H1 (cell line): ENCODE data around the gene INHA. TPM values are rescaled to one million over a fixed set of nuclear protein-coding genes. Genes with fewer than 3 reads are reported as not detected.

Source experiments
- CHD7 ChIP-seq: fragments of 300-600 bp; sonication (generic); IDR thresholded peaks from 2 replicates; pipeline ENCODE4 v1.7.1; 2012; ENCODE audit warnings: low read length, moderate library complexity, mild to moderate bottlenecking, inconsistent platforms; ENCODE audit not compliant: insufficient replicate concordance
- EGR1 ChIP-seq: IDR thresholded peaks from 2 replicates; pipeline ENCODE4 v1.6.1; 2011; ENCODE audit warnings: low read depth, low read length, borderline replicate concordance
- POU5F1 ChIP-seq: IDR thresholded peaks from 2 replicates; pipeline ENCODE4 v1.6.1; 2011; ENCODE audit warnings: low read depth, mild to moderate bottlenecking, low read length, moderate library complexity
- SP4 ChIP-seq: IDR thresholded peaks from 2 replicates; pipeline ENCODE4 v1.6.1; 2012; ENCODE audit warnings: low read length, inconsistent platforms
- polyA plus RNA-seq, 7 experiments: library from polyadenylated mRNA; depleted of rRNA in 3 of 7; stranded (reverse) in 5 of 7; unstranded in 2 of 7; fragments of >200 nt in 5 of 7; fragments of 200-250 nt in 2 of 7; gene quantifications; 1 replicate in 5 of 7; 2 replicates in 1 of 7; 4 replicates in 1 of 7; pipeline versions ENCODE4 v1.2.1 to v1.2.3, GENCODE V29; 2011 to 2013; ENCODE audit warnings: missing spikeins in 2 of 7, mixed read lengths in 2 of 7
- total RNA-seq: library from RNA; stranded (reverse); fragmentation: NEBNext Ultra II Directional; extraction: Animal tissue kit (Norgen Biotek cat#: 25700); gene quantifications from 2 replicates; pipeline ENCODE4 v1.2.1, GENCODE V29; 2021

Gene INHA
- total and polyA plus RNA-seq, 2 of the 8 experiments (the other 6 are each of a cell fraction or from before 2014, with no cell fraction given): 0.65 to 2.7 TPM

- TF ChIP-seq CHD7 (no peak), EGR1 (no peak), SP4 (no peak), POU5F1 (no peak)
Measured at GRCh38 chr2:219545943-219546352, 26.2 kb upstream of the INHA start (continued).
